T-cell (primary cell): ENCODE results near the gene ITGAE. TPM values are rescaled to one million over a fixed set of nuclear protein-coding genes. Genes with fewer than 3 reads are reported as not detected.
A peak's percentile ranks its signal among the peaks of the same experiment; 100 is the strongest.
"Not testable (repeated sequence)": the region's sequence is repeated elsewhere in the genome, so short reads cannot be mapped to it uniquely, and the experiment has no call there.

Source experiments
- ATAC-seq, 4 experiments: fragments of 200-7000 bp in 3 of 4; fragments of 150-1000 bp in 1 of 4; cut with Tn5 transposase; replicated peaks in 1 of 4; 1 replicate in 3 of 4; 2 replicates in 1 of 4; pipeline ENCODE4 v1.10.0; 2021; ENCODE audit warnings: moderate library complexity in 3 of 4, mild to moderate bottlenecking in 2 of 4, moderate number of reproducible peaks in 1 of 4
- CTCF ChIA-PET, 2 donors: fragments of 300-600 bp; sonication (Branson Sonifier 250); formaldehyde crosslinking; loops; one replicate each; lab custom pipeline; 2022; ENCODE audit warnings: antibody characterized with exemption in 2 of 2; lab: Charles Lee
- POLR2A ChIA-PET, 2 donors: fragments of 300-600 bp; sonication (Branson Sonifier 250); formaldehyde crosslinking; loops; one replicate each; lab custom pipeline; 2022; ENCODE audit warnings: antibody characterized with exemption in 2 of 2; lab: Charles Lee
- DNase-seq, 35 experiments: peaks; one replicate each; pipeline versions ENCODE4 v3.0.0 to v3.0.0-alpha.2; 2013 to 2023
- H3K27ac ChIP-seq: one replicate; pipeline ENCODE4 v1.5.1; 2013; ENCODE audit warnings: low read length
- H3K27me3 ChIP-seq, 2 experiments: replicated peaks in 1 of 2; 1 replicate in 1 of 2; 2 replicates in 1 of 2; pipeline versions ENCODE4 v1.6.1 to v1.7.0; 2013; ENCODE audit warnings: low read length in 1 of 2, mixed read lengths in 1 of 2; ENCODE audit not compliant: control insufficient read depth in 2 of 2, insufficient read depth in 2 of 2; ENCODE audit errors: extremely low read depth in 1 of 2
- H3K36me3 ChIP-seq, 2 donors: 1 replicate in 1 of 2; 2 replicates in 1 of 2; pipeline versions ENCODE4 v1.6.1 to v1.7.0; 2013; ENCODE audit warnings: low read length in 1 of 2; ENCODE audit not compliant: control insufficient read depth in 2 of 2, insufficient read depth in 1 of 2; ENCODE audit errors: extremely low read depth in 1 of 2
- H3K4me1 ChIP-seq, 2 experiments: 1 replicate in 1 of 2; 2 replicates in 1 of 2; pipeline versions ENCODE4 v1.6.1 to v1.7.0; 2013; ENCODE audit warnings: low read length in 2 of 2, mixed read lengths in 1 of 2; ENCODE audit not compliant: insufficient read depth in 2 of 2, control insufficient read depth in 1 of 2; ENCODE audit errors: extremely low read depth in 1 of 2
- H3K4me3 ChIP-seq, 2 donors: 1 replicate in 1 of 2; 2 replicates in 1 of 2; pipeline versions ENCODE4 v1.5.1 to v1.7.0; 2013; ENCODE audit warnings: mild to moderate bottlenecking in 2 of 2, low read length in 1 of 2, moderate library complexity in 1 of 2; ENCODE audit not compliant: control insufficient read depth in 1 of 2; ENCODE audit errors: extremely low read depth in 1 of 2
- H3K9me3 ChIP-seq: 2 replicates; pipeline ENCODE4 v1.7.0; 2013
- H3K27ac Mint-ChIP-seq, 2 donors: one replicate each; pipeline ENCODE4 v1.8.0; 2020 to 2021; ENCODE audit warnings: mild to moderate bottlenecking in 2 of 2, mixed read lengths in 2 of 2
- H3K27me3 Mint-ChIP-seq, 2 donors: one replicate each; pipeline ENCODE4 v1.8.0; 2021 to 2022; ENCODE audit warnings: mixed read lengths in 2 of 2
- H3K36me3 Mint-ChIP-seq: one replicate; pipeline ENCODE4 v1.8.0; 2021; ENCODE audit warnings: mixed read lengths
- H3K4me1 Mint-ChIP-seq, 3 donors: one replicate each; pipeline ENCODE4 v1.8.0; 2020 to 2022; ENCODE audit warnings: mixed read lengths in 3 of 3, mild to moderate bottlenecking in 1 of 3
- H3K4me3 Mint-ChIP-seq, 3 donors: one replicate each; pipeline ENCODE4 v1.8.0; 2020 to 2022; ENCODE audit warnings: mild to moderate bottlenecking in 3 of 3, mixed read lengths in 3 of 3, moderate library complexity in 3 of 3
- H3K9me3 Mint-ChIP-seq, 3 donors: one replicate each; pipeline ENCODE4 v1.8.0; 2020 to 2022; ENCODE audit warnings: mixed read lengths in 3 of 3
- WGBS: methylation state at CpG from one replicate; pipeline ENCODE4 v1.1.5; 2013; ENCODE audit warnings: missing lambda C conversion rate; ENCODE audit not compliant: insufficient coverage; 5-methylcytosine and 5-hydroxymethylcytosine counted together
- total RNA-seq, 35 experiments: library from RNA in 6 of 35; stranded (reverse) in 6 of 35; fragments of 120-200 nt in 1 of 35; gene quantifications; one replicate each; pipeline versions ENCODE4 v1.2.1 to v1.2.4 and lab custom pipeline; 2013 to 2026

The ITGAE gene
- total RNA-seq, 5 donors from 2014 or later (not counting 1 experiment from before 2014, with no cell fraction given), result 13.0 to 40.0 (median 25.2) TPM

DNA sequence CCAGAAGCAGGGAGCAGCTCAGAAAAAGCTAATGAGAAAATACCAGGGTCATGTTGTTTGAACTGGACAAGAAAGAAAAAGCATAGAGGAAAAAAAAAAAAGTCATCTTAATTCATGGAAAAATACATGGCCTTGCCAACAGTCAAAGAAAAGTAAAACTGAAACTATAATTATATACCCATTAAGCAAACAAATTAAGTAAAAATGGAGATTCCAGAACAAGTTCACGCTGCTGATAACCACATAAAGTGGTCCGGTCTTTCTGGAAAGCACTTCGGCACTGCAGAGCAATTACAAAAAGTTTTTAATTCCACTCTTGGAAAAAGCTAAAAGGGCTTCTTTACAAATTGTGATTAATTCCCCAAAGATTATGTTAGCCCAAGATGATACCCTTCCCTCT, 92.6 kb downstream of the ITGAE start:
- ATAC-seq (no peak), DNase-seq (no peak)
- Mint-ChIP-seq H3K4me3 (no peak overlapping the region), H3K4me1 (peaks cover 29 to 48% (median 38%) of the 10 kb centered on the region in 3 donors), H3K9me3 (no peaks in the 10 kb centered on the region), H3K27me3 (no peaks in the 10 kb centered on the region), H3K27ac (peak overlapping the region; percentile 9 to 75), H3K36me3 (peaks cover 4% of the 10 kb centered on the region)
- POLR2A ChIA-PET, result no interaction called here
- H3K27ac ChIP-seq, result no peak overlapping the region
- H3K36me3 ChIP-seq, result no peaks in the 10 kb centered on the region
- CTCF ChIA-PET, result no interaction called here
- H3K9me3 ChIP-seq, result no peaks in the 10 kb centered on the region
- peaks cover 10 to 40% of the 10 kb centered on the region in 2 experiments for H3K4me1 ChIP-seq
- WGBS, result 80% methylated on average over 3 of the region's 3 CpGs
- no peaks in the 10 kb centered on the region for H3K27me3 ChIP-seq
- no peak overlapping the region for H3K4me3 ChIP-seq

DNA sequence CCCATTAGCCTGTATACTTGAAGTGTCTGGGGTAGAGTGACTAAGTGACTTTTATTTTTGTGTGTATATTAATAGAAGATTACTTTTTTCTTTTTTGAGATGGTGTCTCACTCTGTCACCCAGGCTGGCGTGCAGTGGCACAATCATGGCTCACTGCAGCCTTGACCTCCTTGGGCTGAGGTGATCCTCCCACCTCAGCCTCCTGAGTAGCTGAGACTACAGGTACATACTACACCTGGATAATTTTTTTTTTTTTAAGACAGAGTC, 95.3 kb downstream of the ITGAE start:
- H3K27ac Mint-ChIP-seq, H3K4me3 Mint-ChIP-seq, ATAC-seq, H3K27me3 ChIP-seq, H3K27me3 Mint-ChIP-seq, H3K9me3 ChIP-seq, DNase-seq, H3K36me3 Mint-ChIP-seq, POLR2A ChIA-PET, H3K27ac ChIP-seq, H3K4me3 ChIP-seq, CTCF ChIA-PET, H3K36me3 ChIP-seq, H3K9me3 Mint-ChIP-seq: not testable (repeated sequence)
- WGBS, result 100% methylated on average over 1 of the region's 1 CpG
- H3K4me1 Mint-ChIP-seq, result peaks cover 2 to 25% (median 16%) of the 10 kb centered on the region in 3 donors
- peaks cover 0 to 13% of the 10 kb centered on the region in 2 experiments for H3K4me1 ChIP-seq

DNA sequence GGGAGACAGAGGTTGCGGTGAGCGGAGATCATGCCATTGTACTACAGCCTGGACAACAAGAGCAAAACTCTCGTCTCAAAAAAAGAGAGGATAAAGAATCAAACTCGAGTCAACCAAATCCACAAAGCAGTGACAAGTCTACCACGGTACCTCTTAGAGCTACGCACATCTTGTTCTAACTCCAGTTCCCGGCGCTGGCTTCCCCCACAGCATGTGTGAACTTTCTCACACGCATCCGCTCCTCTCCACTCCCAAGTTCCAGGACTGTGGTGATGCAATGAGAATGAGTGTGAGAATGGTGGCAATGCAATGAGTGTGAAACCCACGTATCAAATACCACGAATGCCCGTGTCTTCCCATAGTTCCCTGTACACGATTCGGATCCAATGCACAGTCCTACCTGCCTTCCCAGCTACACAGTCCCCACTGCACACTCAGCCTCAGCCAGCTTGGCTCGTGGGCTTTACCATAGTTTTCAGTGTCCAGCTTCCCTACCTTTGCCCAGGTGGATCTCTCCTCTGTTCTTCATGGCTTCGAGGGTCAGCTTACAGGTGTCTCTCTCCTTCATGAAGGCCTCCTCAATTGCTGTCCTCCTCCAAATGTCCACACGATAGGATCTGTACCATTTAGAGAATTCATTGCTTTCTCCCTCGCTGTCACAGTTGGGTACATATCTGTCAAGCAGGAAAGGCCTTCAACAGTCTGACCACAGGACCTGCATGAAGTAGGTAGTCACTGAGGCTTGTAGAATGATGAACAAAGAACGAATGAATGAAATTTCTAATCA, 95.9 kb downstream of the ITGAE start:
- ChIA-PET CTCF (no interaction called here), POLR2A (no interaction called here)
- no peaks in the 10 kb centered on the region for H3K27me3 Mint-ChIP-seq
- no peaks in the 10 kb centered on the region for H3K36me3 Mint-ChIP-seq
- Histone ChIP-seq H3K27me3 (no peaks in the 10 kb centered on the region), H3K4me3 (no peak overlapping the region), H3K9me3 (no peaks in the 10 kb centered on the region), H3K27ac (no peak overlapping the region), H3K4me1 (peaks cover 0 to 9% of the 10 kb centered on the region in 2 experiments), H3K36me3 (no peaks in the 10 kb centered on the region)
- H3K4me3 Mint-ChIP-seq, result no peak overlapping the region
- ATAC-seq (no peak), DNase-seq (no peak)
- peaks cover 0 to 22% (median 13%) of the 10 kb centered on the region in 3 donors for H3K4me1 Mint-ChIP-seq
- H3K27ac Mint-ChIP-seq, result no peak overlapping the region
- whole genome bisulfite sequencing, result 68% methylated on average over 13 of the region's 20 CpGs
- H3K9me3 Mint-ChIP-seq, result no peaks in the 10 kb centered on the region

DNA sequence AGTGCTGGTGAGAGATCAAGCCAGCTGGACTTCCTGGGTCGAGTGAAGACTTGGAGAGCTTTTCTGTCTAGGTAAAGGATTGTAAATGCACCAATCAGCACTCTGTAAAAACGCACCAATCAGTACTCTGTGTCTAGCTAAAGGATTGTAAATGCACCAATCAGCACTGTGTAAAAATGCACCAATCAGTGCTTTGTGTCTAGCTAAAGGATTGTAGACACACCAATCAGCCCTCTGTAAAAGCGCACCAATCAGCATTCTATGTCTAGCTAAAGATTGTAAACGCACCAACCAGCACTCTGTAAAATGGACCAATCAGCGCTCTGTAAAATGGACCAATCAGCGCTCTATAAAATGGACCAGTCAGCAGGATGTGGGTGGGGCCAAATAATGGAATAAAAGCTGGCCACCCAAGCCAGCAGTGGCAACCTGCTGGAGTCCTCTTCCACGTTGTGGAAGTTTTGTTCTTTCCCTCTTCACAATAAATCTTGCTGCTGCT, 98.9 kb downstream of the ITGAE start:
- ATAC-seq, H3K9me3 Mint-ChIP-seq, H3K36me3 ChIP-seq, H3K27me3 Mint-ChIP-seq, POLR2A ChIA-PET, DNase-seq, H3K4me3 Mint-ChIP-seq, H3K27me3 ChIP-seq, H3K4me3 ChIP-seq, H3K27ac Mint-ChIP-seq, H3K4me1 ChIP-seq, H3K9me3 ChIP-seq, CTCF ChIA-PET, H3K36me3 Mint-ChIP-seq, H3K4me1 Mint-ChIP-seq, H3K27ac ChIP-seq: not testable (repeated sequence)
- WGBS, result 96% methylated on average over 5 of the region's 7 CpGs

DNA sequence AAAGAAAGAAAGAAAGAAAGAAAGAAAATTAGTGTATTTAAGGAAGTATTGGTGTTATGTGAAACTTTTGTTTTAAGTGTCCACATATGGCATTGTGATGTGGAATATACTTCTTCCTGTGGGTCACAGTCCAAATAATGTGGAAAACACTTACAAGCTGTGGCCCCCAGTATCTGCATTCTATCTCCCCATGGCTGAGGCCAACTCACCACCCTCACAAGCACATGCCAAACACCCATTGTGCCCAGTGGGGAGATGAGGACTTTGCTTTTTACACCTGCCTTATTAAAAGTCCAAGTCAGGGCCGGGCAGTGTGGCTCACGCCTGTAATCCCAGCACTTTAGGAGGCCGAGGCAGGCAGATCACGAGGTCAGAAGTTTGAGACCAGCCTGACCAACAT, 101.0 kb downstream of the ITGAE start:
- WGBS, result 95% methylated on average over 4 of the region's 4 CpGs
- no peak overlapping the region for H3K4me3 Mint-ChIP-seq
- DNase-seq (no peak), ATAC-seq (no peak)
- Histone ChIP-seq H3K4me1 (peaks cover 3 to 18% of the 10 kb centered on the region in 2 experiments), H3K27me3 (no peaks in the 10 kb centered on the region), H3K36me3 (no peaks in the 10 kb centered on the region), H3K9me3 (no peaks in the 10 kb centered on the region), H3K27ac (no peak overlapping the region), H3K4me3 (no peak overlapping the region)
- no peak overlapping the region for H3K27ac Mint-ChIP-seq
- ChIA-PET POLR2A (no interaction called here), CTCF (no interaction called here)
- H3K9me3 Mint-ChIP-seq, result no peaks in the 10 kb centered on the region
- no peaks in the 10 kb centered on the region for H3K36me3 Mint-ChIP-seq
- no peaks in the 10 kb centered on the region for H3K27me3 Mint-ChIP-seq
- peaks cover 0 to 12% (median 9%) of the 10 kb centered on the region in 3 donors for H3K4me1 Mint-ChIP-seq

DNA sequence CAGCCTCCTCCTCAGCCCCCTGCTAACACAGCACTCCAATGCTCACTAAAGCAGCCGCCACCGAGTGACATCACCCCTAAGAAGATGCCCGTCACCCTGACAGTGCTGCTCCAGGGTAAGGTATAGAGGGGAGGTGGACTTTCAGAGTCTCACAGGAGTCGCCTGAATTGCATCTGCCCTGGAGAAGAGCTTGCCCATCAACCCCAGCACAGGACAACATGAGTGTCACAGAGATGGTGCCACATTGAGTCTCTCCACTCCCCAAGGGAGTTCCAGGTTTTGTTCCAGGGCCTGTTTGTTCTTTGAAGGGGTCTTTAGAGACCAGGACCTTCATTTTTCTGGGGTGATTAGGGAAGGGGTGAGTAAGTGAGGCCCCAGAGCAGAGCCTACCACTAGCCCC, 102.8 kb downstream of the ITGAE start:
- no peaks in the 10 kb centered on the region for H3K27me3 ChIP-seq
- no peak overlapping the region for H3K4me3 ChIP-seq
- ChIA-PET POLR2A (interaction anchor here in 1 of 2 donors (0.6 kb wide), 1 partner anchor 148 kb away, joined by 3 read pairs; the partner anchor contains the start of gene NCBP3), CTCF (no interaction called here)
- no peaks in the 10 kb centered on the region for H3K9me3 Mint-ChIP-seq
- WGBS, result no CpG with 5 or more reads among the region's 4 CpGs
- H3K4me3 Mint-ChIP-seq, result peak overlapping the region in 1 of 3 donors; percentile 46
- peaks cover 3 to 35% of the 10 kb centered on the region in 2 experiments for H3K4me1 ChIP-seq
- peak overlapping the region in 1 of 2 donors; percentile 28 for H3K27ac Mint-ChIP-seq
- no peaks in the 10 kb centered on the region for H3K9me3 ChIP-seq
- DNase-seq (no peak), ATAC-seq (no peak)
- no peaks in the 10 kb centered on the region for H3K36me3 ChIP-seq
- peaks cover 12 to 25% (median 21%) of the 10 kb centered on the region in 3 donors for H3K4me1 Mint-ChIP-seq
- no peak overlapping the region for H3K27ac ChIP-seq
- no peaks in the 10 kb centered on the region for H3K36me3 Mint-ChIP-seq
- H3K27me3 Mint-ChIP-seq, result no peaks in the 10 kb centered on the region
